Measurements from ENCODE around the gene CSRP3. TPM values are rescaled to one million over a fixed set of nuclear protein-coding genes. Genes with fewer than 3 reads are reported as not detected.

The CSRP3 gene
- total and polyA plus RNA-seq, 2 donors (not counting 3 experiments of a cell fraction or from before 2014, with no cell fraction given) = not detected

GRCh38 chr11:19243143-19243542, 41.4 kb upstream of the CSRP3 start:
- no peak overlapping the region for H3K27ac ChIP-seq (ENCODE audit: insufficient read depth, low read depth, low read length)
- no peaks in the 10 kb centered on the region for H3K9me3 ChIP-seq (replicated peaks; ENCODE audit: control insufficient read depth, insufficient read depth, low read length)
- H3K9me1 ChIP-seq (replicated peaks; ENCODE audit: control insufficient read depth, extremely low read depth, insufficient read depth, low read length) = no peaks in the 10 kb centered on the region
- dilution Hi-C loops (cut with MboI; ENCODE audit: extremely low pct_ligation_motif_present, low sequenced_read_pairs) = no loop called here
- peaks cover 22% of the 10 kb centered on the region for H3K79me2 ChIP-seq (ENCODE audit: control insufficient read depth, insufficient read depth, low read length)
- POLR2A ChIA-PET = no interaction called here
- intact Hi-C loops (cut with micrococcal nuclease) = loop anchor here (2.0 to 5.0 kb wide), 3 partner anchors 71 to 199 kb away; no protein-coding TSS in a partner anchor
- TF ChIP-seq CTCF (IDR thresholded peaks at IDR 0.05; ENCODE audit: extremely low read depth in 1 of 2, insufficient read depth in 1 of 2, low read depth in 1 of 2, low read length in 2 of 2) (no peak), FOS (IDR thresholded peaks at IDR 0.05; ENCODE audit: borderline replicate concordance, insufficient read depth, low read length) (no peak), GATA2 (IDR thresholded peaks at IDR 0.05; ENCODE audit: insufficient read depth, insufficient read length, low read depth, low read length) (no peak), POLR2A (IDR thresholded peaks at IDR 0.05; ENCODE audit: low read depth, low read length) (no peak), MYC (IDR thresholded peaks at IDR 0.05; ENCODE audit: low read depth, low read length) (no peak), JUN (IDR thresholded peaks at IDR 0.05; ENCODE audit: borderline replicate concordance, insufficient read depth, insufficient read length, low read depth) (no peak), EZH2 (IDR thresholded peaks at IDR 0.05; ENCODE audit: borderline replicate concordance, low read depth, low read length, severe bottlenecking) (no peak)
- no peak overlapping the region for H3K9ac ChIP-seq (replicated peaks; ENCODE audit: extremely low read depth, insufficient read depth, low read length)
- CTCF ChIA-PET = interaction anchor here (0.9 to 2.2 kb wide), 2 partner anchors 10 to 16 kb away, joined by 3 to 10 read pairs; no protein-coding TSS in a partner anchor
- no peak overlapping the region for H3K4me3 ChIP-seq (replicated peaks in 1 of 3; ENCODE audit: insufficient read depth in 1 of 3, low read depth in 1 of 3, low read length in 3 of 3)
- no peak overlapping the region for H3K4me2 ChIP-seq (ENCODE audit: insufficient read depth, low read length)
- no peaks in the 10 kb centered on the region for H4K20me1 ChIP-seq (replicated peaks; ENCODE audit: control insufficient read depth, extremely low read depth, insufficient read depth, low read length)
- no TSS peak for BruUV-seq (replicated peaks)
- no peak for DNase-seq (ENCODE audit: low read depth, low spot score)
- no peaks in the 10 kb centered on the region for H3K36me3 ChIP-seq (ENCODE audit: control insufficient read depth in 2 of 2, extremely low read depth in 1 of 2, insufficient read depth in 2 of 2, low read length in 2 of 2)
- peaks cover 0 to 6% of the 10 kb centered on the region in 2 experiments for H3K27me3 ChIP-seq (ENCODE audit: control insufficient read depth in 2 of 2, insufficient read depth in 2 of 2, low read length in 2 of 2)
- no peak overlapping the region for H2AFZ ChIP-seq (ENCODE audit: low read depth, low read length)
- no peak for FAIRE-seq
- peaks cover 20% of the 10 kb centered on the region for H3K4me1 ChIP-seq (ENCODE audit: control insufficient read depth, extremely low read depth, insufficient read depth, low read length)

Data from endothelial cell of umbilical vein (primary cell).